Naive thymus-derived CD4-positive, alpha-beta T cell (primary cell): ENCODE data around the gene FASTKD3. TPM values are rescaled to one million over a fixed set of nuclear protein-coding genes. Genes with fewer than 3 reads are reported as not detected.
"Not testable (repeated sequence)": the region's sequence is repeated elsewhere in the genome, so short reads cannot be mapped to it uniquely, and the experiment has no call there.

Source experiments
- ATAC-seq: fragments of 150-1000 bp; cut with Tn5 transposase; 2 replicates; pipeline ENCODE4 v1.10.0; 2021; ENCODE audit warnings: mild to moderate bottlenecking, moderate library complexity
- CTCF ChIA-PET: fragments of 350-600 bp; sonication (Branson Sonifier 250); formaldehyde crosslinking; loops from one replicate; lab custom pipeline; 2021; ENCODE audit warnings: antibody characterized with exemption; lab: Charles Lee
- POLR2A ChIA-PET: fragments of 350-600 bp; sonication (Branson Sonifier 250); formaldehyde crosslinking; loops from one replicate; lab custom pipeline; 2021; ENCODE audit warnings: antibody characterized with exemption, inconsistent platforms; lab: Charles Lee
- DNase-seq, 9 donors: peaks; one replicate each; pipeline versions ENCODE4 v3.0.0 to v3.0.0-alpha.2; 2020 to 2022; ENCODE audit warnings: mixed read lengths in 1 of 9
- H3K27ac ChIP-seq: one replicate; pipeline ENCODE4 v1.7.0; 2013; ENCODE audit warnings: mild to moderate bottlenecking, low read depth, low read length, moderate library complexity
- H3K27me3 ChIP-seq, 2 donors: one replicate each; pipeline ENCODE4 v1.7.0; 2013; ENCODE audit warnings: low read length in 2 of 2, mild to moderate bottlenecking in 2 of 2, moderate library complexity in 2 of 2; ENCODE audit not compliant: control insufficient read depth in 2 of 2, insufficient read depth in 2 of 2
- H3K36me3 ChIP-seq, 3 experiments: 1 replicate in 2 of 3; 2 replicates in 1 of 3; pipeline ENCODE4 v1.7.0; 2013; ENCODE audit warnings: low read length in 3 of 3, mild to moderate bottlenecking in 3 of 3, moderate library complexity in 1 of 3; ENCODE audit not compliant: insufficient read depth in 3 of 3, control insufficient read depth in 2 of 3
- H3K4me1 ChIP-seq, 2 donors: one replicate each; pipeline ENCODE4 v1.7.0; 2013; ENCODE audit warnings: low read length in 2 of 2, mild to moderate bottlenecking in 2 of 2, moderate library complexity in 1 of 2; ENCODE audit not compliant: control insufficient read depth in 2 of 2, insufficient read depth in 2 of 2
- H3K4me3 ChIP-seq: 2 replicates; pipeline ENCODE4 v1.7.0; 2013; ENCODE audit warnings: mild to moderate bottlenecking, low read length
- H3K9me3 ChIP-seq, 3 experiments: 1 replicate in 2 of 3; 2 replicates in 1 of 3; pipeline ENCODE4 v1.7.0; 2013; ENCODE audit warnings: low read length in 3 of 3; ENCODE audit not compliant: control insufficient read depth in 2 of 3
- H3K27ac Mint-ChIP-seq, 9 donors: one replicate each; pipeline ENCODE4 v1.8.0; 2020 to 2022; ENCODE audit warnings: mixed read lengths in 9 of 9, mild to moderate bottlenecking in 8 of 9, moderate library complexity in 5 of 9, inconsistent platforms in 2 of 9
- H3K27me3 Mint-ChIP-seq, 5 donors: one replicate each; pipeline ENCODE4 v1.8.0; 2021 to 2022; ENCODE audit warnings: mixed read lengths in 5 of 5, mild to moderate bottlenecking in 1 of 5
- H3K36me3 Mint-ChIP-seq, 5 donors: one replicate each; pipeline ENCODE4 v1.8.0; 2020 to 2022; ENCODE audit warnings: mixed read lengths in 5 of 5, mild to moderate bottlenecking in 3 of 5, inconsistent platforms in 1 of 5
- H3K4me1 Mint-ChIP-seq, 7 donors: one replicate each; pipeline ENCODE4 v1.8.0; 2020 to 2022; ENCODE audit warnings: mixed read lengths in 7 of 7, mild to moderate bottlenecking in 3 of 7, inconsistent platforms in 1 of 7
- H3K4me3 Mint-ChIP-seq, 10 donors: one replicate each; pipeline ENCODE4 v1.8.0; 2020 to 2022; ENCODE audit warnings: mild to moderate bottlenecking in 10 of 10, mixed read lengths in 10 of 10, moderate library complexity in 6 of 10, inconsistent platforms in 2 of 10
- H3K9me3 Mint-ChIP-seq, 11 donors: one replicate each; pipeline ENCODE4 v1.8.0; 2020 to 2022; ENCODE audit warnings: mixed read lengths in 11 of 11, mild to moderate bottlenecking in 4 of 11, inconsistent platforms in 1 of 11, moderate library complexity in 1 of 11
- intact Hi-C, 2 donors: fragments of 100-400 bp; cut with micrococcal nuclease; formaldehyde crosslinking; loops; one replicate each; pipeline ENCODE4 v1.15.1; 2023
- polyA plus RNA-seq, 2 donors: library from polyadenylated mRNA; unstranded; fragments of 300-500 nt; fragmentation: Illumina TruSeq; gene quantifications; one replicate each; pipeline ENCODE4 v1.2.3, GENCODE V29; 2021
- total RNA-seq, 6 experiments: library from RNA in 5 of 6; stranded (reverse) in 5 of 6; gene quantifications; 1 replicate in 5 of 6; 2 replicates in 1 of 6; pipeline ENCODE4 v1.2.3 and lab custom pipeline; 2021 to 2026

The FASTKD3 gene
- total RNA-seq (10 to 100 TPM in 2 of 5 experiments, 1 to 10 TPM in 3; 4.2 to 15.3 (median 10.0) TPM), polyA plus RNA-seq (10 to 100 TPM; 10.0 to 11.3 TPM), total RNA-seq (lab: John Stamatoyannopoulos, UW) (5.7 reads per million, percentile 26 among the genes with 10 or more reads in this experiment)

- Histone ChIP-seq H3K27ac (peak within 1 kb of the TSS; percentile 87), H3K4me1 (peaks cover 38 to 43% of the 10 kb centered on the region in 2 donors), H3K9me3 (no peaks in the 10 kb centered on the region), H3K4me3 (peak within 1 kb of the TSS; percentile 75), H3K36me3 (peaks cover 0 to 11% (median 8%) of the 10 kb centered on the region in 3 experiments), H3K27me3 (no peaks in the 10 kb centered on the region)
- Mint-ChIP-seq H3K27me3 (no peaks in the 10 kb centered on the region), H3K9me3 (peaks cover 0 to 2% (median 0%) of the 10 kb centered on the region in 11 donors), H3K4me3 (peak within 1 kb of the TSS; percentile 90 to 100 (median 96)), H3K4me1 (peaks cover 53 to 84% (median 82%) of the 10 kb centered on the region in 7 donors), H3K36me3 (peaks cover 0 to 19% (median 6%) of the 10 kb centered on the region in 5 donors), H3K27ac (peak within 1 kb of the TSS; percentile 85 to 97 (median 93))
- ChIA-PET CTCF (interaction anchor here (2.1 kb wide), 1 partner anchor 18 kb away, joined by 7 read pairs; no protein-coding TSS in a partner anchor), POLR2A (interaction anchor here (1.9 to 2.2 kb wide), 3 partner anchors 9 to 12 kb away, joined by 7 to 9 read pairs (median 7); no protein-coding TSS in a partner anchor)
- intact Hi-C loops: loop anchor here (1.0 to 5.0 kb wide), 9 partner anchors 11 to 1490 kb away; partner anchors contain the start of genes MED10 (in 2 of the 2), NSUN2 (in 2 of the 2), SRD5A1 (in 2 of the 2) and CFAP90 (in 1 of the 2)
- DNase-seq: peak; percentile 75 to 90 (median 87)
- peak; percentile 100 for ATAC-seq
Observed at GRCh38 chr5:7868773-7869473, at the start of gene FASTKD3, which contains the start of gene MTRR. Gene FASTKD3, minus strand, starts transcription at chr5:7869031. Its CDS starts 948 bp downstream, at chr5:7868083. Gene MTRR, plus strand, starts transcription at chr5:7869148. Its CDS starts 1,647 bp downstream, at chr5:7870795.

DNA sequence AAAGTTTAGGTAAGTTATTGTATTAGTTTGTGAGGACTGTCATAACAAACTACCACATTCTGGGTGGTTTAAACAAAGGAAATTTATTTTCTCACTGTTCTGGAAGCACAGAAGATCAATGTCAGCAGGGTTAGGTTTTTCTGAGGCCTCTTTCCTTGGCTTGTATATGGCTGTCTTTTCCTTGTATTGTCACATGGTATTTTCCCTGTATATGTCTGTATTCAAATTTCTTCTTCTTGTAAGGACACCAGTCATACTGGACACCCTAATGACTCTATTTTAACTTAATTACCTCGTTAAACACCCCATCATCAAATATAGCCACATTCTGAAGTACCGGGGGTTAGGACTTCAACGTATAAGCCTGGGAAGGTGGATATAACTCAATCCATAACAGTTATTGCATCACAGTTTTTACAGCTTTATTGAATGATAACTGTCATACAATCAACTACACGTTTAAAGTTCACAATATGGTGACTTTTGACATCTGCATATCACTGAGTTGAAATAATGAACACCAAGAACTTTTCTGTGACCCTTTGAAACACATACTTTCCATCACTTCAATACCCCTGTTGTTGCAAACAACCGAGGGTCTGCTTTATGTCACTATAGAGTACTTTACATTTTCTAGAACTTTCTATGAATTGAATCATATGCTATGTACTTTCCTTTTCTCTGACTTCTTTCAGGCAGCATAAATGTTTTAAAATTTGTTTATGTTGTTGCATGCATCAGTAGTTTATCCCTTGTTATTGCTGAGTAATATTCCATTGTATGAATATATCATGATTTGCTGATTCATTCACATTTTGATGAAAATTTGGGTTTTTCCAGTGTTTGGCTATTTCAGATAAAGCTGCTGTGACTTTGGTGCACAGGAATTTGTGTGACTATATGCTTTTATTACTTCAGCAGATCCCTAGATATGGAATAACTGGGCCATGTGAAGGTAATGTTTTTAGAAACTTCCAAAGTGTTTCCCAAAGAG, 48.6 kb upstream of the FASTKD3 start:
- Histone ChIP-seq H3K4me3 (no peak overlapping the region), H3K27ac (no peak overlapping the region), H3K36me3 (no peaks in the 10 kb centered on the region), H3K27me3 (no peaks in the 10 kb centered on the region), H3K4me1 (no peaks in the 10 kb centered on the region), H3K9me3 (peaks cover 0 to 10% (median 0%) of the 10 kb centered on the region in 3 experiments)
- peaks cover 8 to 44% (median 18%) of the 10 kb centered on the region in 11 donors for H3K9me3 Mint-ChIP-seq
- H3K27me3 Mint-ChIP-seq: peaks cover 4 to 35% (median 15%) of the 10 kb centered on the region in 5 donors
- ATAC-seq: no peak
- no peak overlapping the region for H3K4me3 Mint-ChIP-seq
- H3K27ac Mint-ChIP-seq: no peak overlapping the region
- no peak for DNase-seq
- no peaks in the 10 kb centered on the region for H3K4me1 Mint-ChIP-seq
- POLR2A ChIA-PET: no interaction called here
- intact Hi-C loops: no loop called here
- CTCF ChIA-PET: no interaction called here
- H3K36me3 Mint-ChIP-seq: peaks cover 7 to 10% (median 7%) of the 10 kb centered on the region in 5 donors

GRCh38 chr5:7916171-7916804, 47.5 kb upstream of the FASTKD3 start:
- ChIA-PET POLR2A (no interaction called here), CTCF (no interaction called here)
- Histone ChIP-seq H3K27me3 (no peaks in the 10 kb centered on the region), H3K4me1 (no peaks in the 10 kb centered on the region), H3K9me3 (peaks cover 0 to 16% (median 0%) of the 10 kb centered on the region in 3 experiments), H3K36me3 (no peaks in the 10 kb centered on the region), H3K27ac (no peak overlapping the region), H3K4me3 (no peak overlapping the region)
- H3K4me1 Mint-ChIP-seq: no peaks in the 10 kb centered on the region
- H3K27ac Mint-ChIP-seq: no peak overlapping the region
- H3K27me3 Mint-ChIP-seq: peaks cover 4 to 24% (median 7%) of the 10 kb centered on the region in 5 donors
- H3K4me3 Mint-ChIP-seq: no peak overlapping the region
- ATAC-seq: no peak
- intact Hi-C loops: no loop called here
- H3K9me3 Mint-ChIP-seq: peaks cover 10 to 56% (median 22%) of the 10 kb centered on the region in 11 donors
- no peak for DNase-seq
- peaks cover 8 to 18% (median 15%) of the 10 kb centered on the region in 5 donors for H3K36me3 Mint-ChIP-seq

- peaks cover 0 to 38% (median 4%) of the 10 kb centered on the region in 3 experiments for H3K9me3 ChIP-seq
- peaks cover 0 to 13% (median 0%) of the 10 kb centered on the region in 3 experiments for H3K36me3 ChIP-seq
- CTCF ChIA-PET, H3K27ac Mint-ChIP-seq, DNase-seq, H3K27me3 ChIP-seq, H3K27me3 Mint-ChIP-seq, ATAC-seq, H3K4me3 ChIP-seq, H3K4me1 Mint-ChIP-seq, H3K27ac ChIP-seq, intact Hi-C loops, POLR2A ChIA-PET, H3K4me1 ChIP-seq: not testable (repeated sequence)
- H3K36me3 Mint-ChIP-seq: peaks cover 29 to 60% (median 57%) of the 10 kb centered on the region in 5 donors
- H3K9me3 Mint-ChIP-seq: peaks cover 22 to 81% (median 40%) of the 10 kb centered on the region in 11 donors
- H3K4me3 Mint-ChIP-seq: peak overlapping the region in 1 of 10 donors; percentile 4
Observed at GRCh38 chr5:7911429-7911771, 42.6 kb upstream of the FASTKD3 start.

DNA sequence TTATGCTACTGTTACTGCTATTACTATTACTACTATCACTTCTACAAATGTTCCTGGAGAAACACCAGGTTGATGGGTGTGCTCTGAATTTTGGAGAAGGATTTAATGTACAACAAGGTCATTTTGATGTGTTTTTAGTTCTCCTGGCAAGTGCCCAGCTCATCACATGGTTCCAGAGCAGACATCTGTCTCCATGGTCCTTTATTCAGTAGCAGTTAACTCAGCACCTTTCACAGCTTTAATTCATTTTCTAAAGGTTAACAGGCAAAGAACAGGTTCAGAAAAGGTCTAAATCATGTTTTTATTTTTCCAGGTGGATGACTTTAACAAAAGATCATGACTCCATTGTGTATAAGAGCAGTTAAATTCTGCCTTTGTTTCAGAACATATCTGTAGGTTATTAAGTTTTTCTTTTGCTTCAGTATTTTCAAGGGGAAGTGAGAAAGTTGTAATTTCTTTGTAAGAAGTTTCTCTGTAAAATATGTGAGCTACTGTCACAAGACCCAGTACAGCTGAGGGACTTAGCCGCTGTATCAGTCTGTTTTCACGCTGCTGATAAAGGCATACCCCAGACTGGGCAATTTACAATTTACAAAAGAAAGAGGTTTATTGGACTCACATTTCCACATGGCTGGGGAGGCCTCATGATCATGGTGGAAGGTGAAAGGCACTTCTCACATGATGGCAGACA, 42.1 kb upstream of the FASTKD3 start:
- peaks cover 22 to 78% (median 40%) of the 10 kb centered on the region in 11 donors for H3K9me3 Mint-ChIP-seq
- Histone ChIP-seq H3K4me3 (no peak overlapping the region), H3K36me3 (peaks cover 0 to 13% (median 0%) of the 10 kb centered on the region in 3 experiments), H3K27me3 (no peaks in the 10 kb centered on the region), H3K27ac (no peak overlapping the region), H3K9me3 (peaks cover 0 to 38% (median 4%) of the 10 kb centered on the region in 3 experiments), H3K4me1 (no peaks in the 10 kb centered on the region)
- ChIA-PET CTCF (no interaction called here), POLR2A (interaction anchor here (0.8 kb wide), 1 partner anchor 8 kb away, joined by 3 read pairs; no protein-coding TSS in a partner anchor)
- ATAC-seq: no peak
- no peaks in the 10 kb centered on the region for H3K27me3 Mint-ChIP-seq
- H3K4me3 Mint-ChIP-seq: no peak overlapping the region
- no peaks in the 10 kb centered on the region for H3K4me1 Mint-ChIP-seq
- intact Hi-C loops: no loop called here
- no peak overlapping the region for H3K27ac Mint-ChIP-seq
- DNase-seq: no peak
- peaks cover 29 to 65% (median 60%) of the 10 kb centered on the region in 5 donors for H3K36me3 Mint-ChIP-seq
